Glomerular visceral epithelial cell (primary cell): ENCODE results near the gene NFATC3.

Source experiments
- DNase-seq: peaks from one replicate; pipeline ENCODE4 v3.0.0-alpha.2; 2016; ENCODE audit errors: extremely low spot score

NFATC3 gene

GRCh38 chr16:68230176-68230571 lies 145.0 kb downstream of the NFATC3 start:
- DNase-seq = no peak

- no peak for DNase-seq
These were observed 145.8 kb downstream of the NFATC3 start for GRCh38 chr16:68230956-68231355.

- DNase-seq = no peak
These were observed 146.4 kb downstream of the NFATC3 start for GRCh38 chr16:68231384-68232136.

GRCh38 chr16:68232335-68232734 lies 147.2 kb downstream of the NFATC3 start:
- DNase-seq = no peak

GRCh38 chr16:68233085-68233834 lies 148.1 kb downstream of the NFATC3 start:
- DNase-seq = no peak

- DNase-seq = no peak
These were observed 148.6 kb downstream of the NFATC3 start for GRCh38 chr16:68233835-68234187.

- DNase-seq = no peak
These were observed 149.3 kb downstream of the NFATC3 start for GRCh38 chr16:68234188-68235107.

GRCh38 chr16:68235108-68235886 lies 150.1 kb downstream of the NFATC3 start:
- DNase-seq = no peak

GRCh38 chr16:68235887-68236136 lies 150.6 kb downstream of the NFATC3 start, which contains the start of gene ESRP2:
TSS of gene ESRP2 (minus strand) at chr16:68236127. CDS start at chr16:68236045, 82 bp downstream.
- no peak for DNase-seq

- peak; percentile 42 for DNase-seq
These were observed 151.1 kb downstream of the NFATC3 start for GRCh38 chr16:68236137-68236825.

- DNase-seq = no peak
These were observed 151.7 kb downstream of the NFATC3 start for GRCh38 chr16:68236826-68237242.

GRCh38 chr16:68237243-68238028 lies 152.3 kb downstream of the NFATC3 start:
- DNase-seq = peak; percentile 98

- DNase-seq = no peak
These were observed 152.8 kb downstream of the NFATC3 start for GRCh38 chr16:68238029-68238345.

GRCh38 chr16:68242085-68242484 lies 156.9 kb downstream of the NFATC3 start:
- no peak for DNase-seq

GRCh38 chr16:68242926-68243858 lies 158.0 kb downstream of the NFATC3 start:
- DNase-seq = no peak

- no peak for DNase-seq
These were observed 159.3 kb downstream of the NFATC3 start for GRCh38 chr16:68244481-68244902.

- DNase-seq = peak; percentile 91
These were observed 160.0 kb downstream of the NFATC3 start, which contains the start of gene PLA2G15 for GRCh38 chr16:68244903-68245853. TSS of gene PLA2G15 (plus strand) at chr16:68245373. CDS start at chr16:68245427, 54 bp downstream.

GRCh38 chr16:68246121-68246520 lies 161.0 kb downstream of the NFATC3 start:
- DNase-seq = no peak
